Smooth muscle cell (in vitro differentiated cells): ENCODE results near the gene DNAJC7. TPM values are rescaled to one million over a fixed set of nuclear protein-coding genes. Genes with fewer than 3 reads are reported as not detected.

Experiments
- DNase-seq: peaks from one replicate; lab custom pipeline; 2025; ENCODE audit not compliant: unreplicated experiment; lab: John Stamatoyannopoulos, UW
- H2AFZ ChIP-seq: fragments of 200-600 bp; sonication (generic); 2 replicates; pipeline ENCODE4 v1.6.0; 2016; ENCODE audit warnings: antibody characterized with exemption, low read depth, mild to moderate bottlenecking
- H3F3A ChIP-seq: fragments of 200-600 bp; sonication (generic); 2 replicates; pipeline ENCODE4 v1.6.0; 2017; ENCODE audit warnings: antibody characterized with exemption, low read depth
- H3K27ac ChIP-seq: fragments of 200-600 bp; sonication (generic); 2 replicates; pipeline ENCODE4 v1.5.1; 2016; ENCODE audit warnings: low read depth, mild to moderate bottlenecking
- H3K27me3 ChIP-seq: fragments of 200-600 bp; sonication (generic); 2 replicates; pipeline ENCODE4 v1.6.1; 2016; ENCODE audit warnings: low read depth, mild to moderate bottlenecking
- H3K36me3 ChIP-seq: fragments of 200-600 bp; sonication (generic); 2 replicates; pipeline ENCODE4 v1.5.1; 2016; ENCODE audit warnings: low read depth
- H3K4me1 ChIP-seq: fragments of 200-600 bp; sonication (generic); 2 replicates; pipeline ENCODE4 v1.5.1; 2016; ENCODE audit warnings: low read depth
- H3K4me2 ChIP-seq: fragments of 200-600 bp; sonication (generic); 2 replicates; pipeline ENCODE4 v1.6.0; 2016; ENCODE audit warnings: mild to moderate bottlenecking
- H3K4me3 ChIP-seq: fragments of 200-600 bp; sonication (generic); 2 replicates; pipeline ENCODE4 v1.5.1; 2016; ENCODE audit warnings: mild to moderate bottlenecking
- H3K79me2 ChIP-seq: fragments of 200-600 bp; sonication (generic); 2 replicates; pipeline ENCODE4 v1.6.0; 2016; ENCODE audit warnings: low read depth, mild to moderate bottlenecking
- H3K9ac ChIP-seq: fragments of 200-600 bp; sonication (generic); 2 replicates; pipeline ENCODE4 v1.6.0; 2016; ENCODE audit warnings: low read depth
- H3K9me3 ChIP-seq: fragments of 200-600 bp; sonication (generic); replicated peaks from 2 replicates; pipeline ENCODE4 v1.5.1; 2016; ENCODE audit warnings: low read depth
- H4K20me1 ChIP-seq: fragments of 200-600 bp; sonication (generic); 2 replicates; pipeline ENCODE4 v1.6.0; 2016; ENCODE audit warnings: low read depth
- CTCF ChIP-seq: fragments of 200-600 bp; sonication (generic); IDR thresholded peaks from 2 replicates; pipeline ENCODE4 v1.5.1; 2017; ENCODE audit warnings: borderline replicate concordance, mild to moderate bottlenecking, antibody characterized with exemption; ENCODE audit not compliant: insufficient read depth, poor library complexity, severe bottlenecking
- whole genome bisulfite sequencing: methylation state at CpG from one replicate; pipeline ENCODE4 v1.1.7; 2016; ENCODE audit warnings: low lambda C conversion rate; 5-methylcytosine and 5-hydroxymethylcytosine counted together
- polyA plus RNA-seq: library from polyadenylated mRNA; unstranded; fragments of >200 nt; fragmentation: Nextera tagmentation; extraction: Ambion mirVana; gene quantifications from 2 replicates; pipeline ENCODE4 v1.2.1, GENCODE V29; 2016
- total RNA-seq: library from RNA; depleted of rRNA; stranded (reverse); fragments of >200 nt; gene quantifications from 2 replicates; pipeline ENCODE4 v1.2.3, GENCODE V29; 2014

Gene DNAJC7
- total and polyA plus RNA-seq, 2 experiments from 2014 or later: 44.5 to 44.7 TPM

DNA sequence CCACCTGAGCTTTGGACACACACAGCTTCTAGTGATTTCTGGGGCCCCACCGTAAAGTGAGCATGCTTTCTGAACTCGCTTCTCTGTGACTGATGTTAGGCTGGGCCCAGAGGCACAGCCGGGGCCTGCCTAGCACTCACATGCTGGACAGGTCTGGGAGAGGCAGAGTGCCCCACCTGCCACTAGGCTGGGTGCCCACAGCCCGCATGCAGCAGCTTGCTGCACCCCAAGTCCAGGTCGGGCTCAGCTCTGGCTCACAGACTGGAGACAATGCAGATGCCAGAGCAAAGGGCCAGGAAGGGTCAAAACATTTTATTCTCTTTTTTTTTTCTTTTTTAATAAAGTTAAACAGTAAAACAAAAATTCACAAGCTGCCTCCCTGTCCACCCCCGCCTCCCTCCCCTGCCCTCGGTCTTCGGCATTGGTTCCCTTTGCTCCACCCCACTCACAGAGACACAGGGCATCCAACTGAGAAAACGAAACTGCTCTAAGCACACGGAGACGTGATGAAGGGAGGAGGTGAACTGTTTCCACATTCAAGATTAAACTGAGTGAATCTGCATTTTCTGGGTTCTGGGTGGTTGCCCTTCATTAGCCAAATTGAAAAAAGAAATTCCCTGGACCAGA is 41.0 kb downstream of the DNAJC7 start:
- 94% methylated on average over 11 of the region's 11 CpGs for WGBS
- Histone ChIP-seq H3K4me3 (no peak overlapping the region), H3K27ac (no peak overlapping the region), H3K27me3 (no peaks in the 10 kb centered on the region), H3K9ac (no peak overlapping the region), H3K4me1 (no peaks in the 10 kb centered on the region), H3K36me3 (peaks cover 19% of the 10 kb centered on the region), H3K79me2 (peaks cover 7% of the 10 kb centered on the region), H3K4me2 (no peak overlapping the region), H3F3A (no peaks in the 10 kb centered on the region), H3K9me3 (no peaks in the 10 kb centered on the region), H4K20me1 (peaks cover 9% of the 10 kb centered on the region), H2AFZ (no peak overlapping the region)
- no peak for DNase-seq
- TF ChIP-seq CTCF: no peak

GRCh38 chr17:41975099-41976083 is 41.8 kb downstream of the DNAJC7 start:
- 97% methylated on average over 9 of the region's 9 CpGs for WGBS
- no peaks in the 10 kb centered on the region for H3K27me3 ChIP-seq
- DNase-seq: no peak
- peaks cover 10% of the 10 kb centered on the region for H3K36me3 ChIP-seq
- no peak overlapping the region for H3K9ac ChIP-seq
- no peak overlapping the region for H3K4me3 ChIP-seq
- H2AFZ ChIP-seq: no peak overlapping the region
- peaks cover 16% of the 10 kb centered on the region for H4K20me1 ChIP-seq
- no peak for TF ChIP-seq CTCF
- no peaks in the 10 kb centered on the region for H3F3A ChIP-seq
- no peak overlapping the region for H3K27ac ChIP-seq
- H3K4me2 ChIP-seq: no peak overlapping the region
- no peaks in the 10 kb centered on the region for H3K9me3 ChIP-seq
- H3K4me1 ChIP-seq: no peaks in the 10 kb centered on the region
- peaks cover 6% of the 10 kb centered on the region for H3K79me2 ChIP-seq

DNA sequence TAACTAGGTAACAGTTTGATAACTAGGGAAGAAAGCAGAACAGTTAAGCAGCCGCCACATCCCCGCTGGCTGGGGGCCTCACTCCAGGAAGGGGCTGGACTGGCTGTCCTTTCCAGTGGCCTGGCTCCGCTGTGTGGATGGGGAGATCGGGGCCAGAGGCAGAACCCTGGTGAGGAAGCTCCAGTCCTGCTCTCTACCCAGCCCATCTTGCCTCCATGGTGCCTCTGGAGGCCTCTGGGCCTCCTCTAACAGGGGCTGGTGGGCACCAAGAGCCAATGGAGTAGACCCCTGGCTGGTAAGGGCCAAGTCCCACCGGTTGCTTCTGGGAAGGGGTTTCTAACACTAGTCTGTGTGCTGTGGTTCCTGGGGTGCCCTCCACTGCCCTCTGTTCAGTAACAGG is 42.6 kb downstream of the DNAJC7 start:
- Histone ChIP-seq H3K9me3 (no peaks in the 10 kb centered on the region), H3K4me1 (no peaks in the 10 kb centered on the region), H3K27ac (no peak overlapping the region), H3K36me3 (peaks cover 6% of the 10 kb centered on the region), H2AFZ (no peak overlapping the region), H3K9ac (no peak overlapping the region), H3K4me3 (no peak overlapping the region), H4K20me1 (peaks cover 17% of the 10 kb centered on the region), H3F3A (no peaks in the 10 kb centered on the region), H3K79me2 (peaks cover 9% of the 10 kb centered on the region), H3K27me3 (no peaks in the 10 kb centered on the region), H3K4me2 (no peak overlapping the region)
- TF ChIP-seq CTCF: no peak
- WGBS: 98% methylated on average over 5 of the region's 5 CpGs
- no peak for DNase-seq
